Activated B cell treated with CpG ODN at 0.5 μM for 24 hours (primary cell): ENCODE data around the gene UQCRC2. TPM values are rescaled to one million over a fixed set of nuclear protein-coding genes. Genes with fewer than 3 reads are reported as not detected.
"Not testable (repeated sequence)": the region's sequence is repeated elsewhere in the genome, so short reads cannot be mapped to it uniquely, and the experiment has no call there.

Experiments used
- ATAC-seq: fragments of 200-7000 bp; cut with Tn5 transposase; one replicate; pipeline ENCODE4 v1.10.0; 2021; ENCODE audit warnings: low read depth, mild to moderate bottlenecking, moderate library complexity
- CTCF ChIA-PET: fragments of 350-600 bp; sonication (Branson Sonifier 250); formaldehyde crosslinking; loops from one replicate; lab custom pipeline; 2021; ENCODE audit warnings: antibody characterized with exemption; lab: Charles Lee
- POLR2A ChIA-PET: fragments of 350-600 bp; sonication (Branson Sonifier 250); formaldehyde crosslinking; loops from one replicate; lab custom pipeline; 2021; ENCODE audit warnings: antibody characterized with exemption; lab: Charles Lee
- DNase-seq: peaks from one replicate; pipeline ENCODE4 v3.0.0; 2022
- H3K27ac Mint-ChIP-seq: one replicate; pipeline ENCODE4 v1.8.0; 2020; ENCODE audit warnings: mixed read lengths
- H3K27me3 Mint-ChIP-seq: one replicate; pipeline ENCODE4 v1.8.0; 2021; ENCODE audit warnings: mixed read lengths
- H3K36me3 Mint-ChIP-seq: one replicate; pipeline ENCODE4 v1.8.0; 2021; ENCODE audit warnings: low read depth, mixed read lengths
- H3K4me1 Mint-ChIP-seq: one replicate; pipeline ENCODE4 v1.8.0; 2021; ENCODE audit warnings: mixed read lengths
- H3K4me3 Mint-ChIP-seq: one replicate; pipeline ENCODE4 v1.8.0; 2020; ENCODE audit warnings: mild to moderate bottlenecking, mixed read lengths
- H3K9me3 Mint-ChIP-seq: one replicate; pipeline ENCODE4 v1.8.0; 2020; ENCODE audit warnings: mixed read lengths
- CTCF ChIP-seq: fragments of 200-600 bp; IDR thresholded peaks from one replicate; pipeline ENCODE4 v1.8.0; 2022; ENCODE audit warnings: antibody characterized with exemption, mild to moderate bottlenecking
- intact Hi-C: fragments of 100-400 bp; cut with micrococcal nuclease; formaldehyde crosslinking; loops from one replicate; pipeline ENCODE4 v1.15.1; 2024
- total RNA-seq: library from RNA; stranded (reverse); gene quantifications from 2 replicates; pipeline ENCODE4 v1.2.3, GENCODE V29; 2022

Gene UQCRC2
- total RNA-seq, 1 donor from 2014 or later = 230 TPM

- no peaks in the 10 kb centered on the region for H3K27me3 Mint-ChIP-seq
- ATAC-seq = no peak
- TF ChIP-seq CTCF = no peak
- intact Hi-C loops = no loop called here
- ChIA-PET POLR2A (interaction anchor here (1.4 kb wide), 1 partner anchor 11 kb away, joined by 8 read pairs; the partner anchor contains the start of gene MOSMO), CTCF (interaction anchor here (1.6 to 11.3 kb wide), 3 partner anchors 18 to 192 kb away, joined by 4 to 232 read pairs (median 66); no protein-coding TSS in a partner anchor)
- peaks cover 7% of the 10 kb centered on the region for H3K4me1 Mint-ChIP-seq
- no peak overlapping the region for H3K27ac Mint-ChIP-seq
- no peak overlapping the region for H3K4me3 Mint-ChIP-seq
- H3K36me3 Mint-ChIP-seq = no peaks in the 10 kb centered on the region
- DNase-seq = no peak
- H3K9me3 Mint-ChIP-seq = no peaks in the 10 kb centered on the region
Measured at GRCh38 chr16:21996923-21997696, 43.9 kb downstream of the UQCRC2 start.

- ChIA-PET POLR2A (interaction anchor here (0.9 to 1.4 kb wide), 3 partner anchors 10 to 300 kb away, joined by 3 to 8 read pairs (median 6); partner anchors contain the start of gene MOSMO), CTCF (interaction anchor here (1.1 to 11.3 kb wide), 4 partner anchors 11 to 191 kb away, joined by 3 to 232 read pairs (median 35); no protein-coding TSS in a partner anchor)
- ATAC-seq (no peak), DNase-seq (no peak)
- H3K9me3 Mint-ChIP-seq = no peaks in the 10 kb centered on the region
- intact Hi-C loops = no loop called here
- no peak overlapping the region for H3K4me3 Mint-ChIP-seq
- peaks cover 7% of the 10 kb centered on the region for H3K4me1 Mint-ChIP-seq
- TF ChIP-seq CTCF = no peak
- no peaks in the 10 kb centered on the region for H3K27me3 Mint-ChIP-seq
- H3K27ac Mint-ChIP-seq = no peak overlapping the region
- no peaks in the 10 kb centered on the region for H3K36me3 Mint-ChIP-seq
Measured at GRCh38 chr16:21997697-21998480, 44.7 kb downstream of the UQCRC2 start.

- intact Hi-C loops = loop anchor here (1.0 kb wide), 4 partner anchors 76 to 296 kb away; partner anchors contain the start of gene POLR3E
- Mint-ChIP-seq H3K4me1 (peaks cover 10% of the 10 kb centered on the region), H3K36me3 (no peaks in the 10 kb centered on the region), H3K27ac (no peak overlapping the region), H3K4me3 (no peak overlapping the region), H3K9me3 (no peaks in the 10 kb centered on the region), H3K27me3 (no peaks in the 10 kb centered on the region)
- no peak for TF ChIP-seq CTCF
- DNase-seq (no peak), ATAC-seq (no peak)
- POLR2A ChIA-PET = interaction anchor here (2.7 to 3.3 kb wide), 2 partner anchors 76 to 187 kb away, joined by 10 to 12 read pairs; no protein-coding TSS in a partner anchor
- CTCF ChIA-PET = interaction anchor here (0.7 to 11.3 kb wide), 11 partner anchors 12 to 187 kb away, joined by 3 to 232 read pairs (median 4); partner anchors contain the start of gene UQCRC2
Measured at GRCh38 chr16:22001591-22001990, 48.4 kb downstream of the UQCRC2 start.

- ChIA-PET CTCF (interaction anchor here (0.7 to 11.3 kb wide), 11 partner anchors 12 to 187 kb away, joined by 3 to 232 read pairs (median 4); partner anchors contain the start of gene UQCRC2), POLR2A (interaction anchor here (0.5 to 3.3 kb wide), 3 partner anchors 76 to 189 kb away, joined by 4 to 12 read pairs (median 10); no protein-coding TSS in a partner anchor)
- H3K27me3 Mint-ChIP-seq, DNase-seq, intact Hi-C loops, H3K4me3 Mint-ChIP-seq, ATAC-seq, H3K36me3 Mint-ChIP-seq, H3K27ac Mint-ChIP-seq, H3K9me3 Mint-ChIP-seq: not testable (repeated sequence)
- peaks cover 14% of the 10 kb centered on the region for H3K4me1 Mint-ChIP-seq
Measured at GRCh38 chr16:22002047-22002446, 48.9 kb downstream of the UQCRC2 start.

- Mint-ChIP-seq H3K4me1 (peaks cover 19% of the 10 kb centered on the region), H3K27ac (no peak overlapping the region), H3K27me3 (no peaks in the 10 kb centered on the region), H3K4me3 (no peak overlapping the region), H3K36me3 (peaks cover under 1% of the 10 kb centered on the region), H3K9me3 (no peaks in the 10 kb centered on the region)
- intact Hi-C loops = no loop called here
- POLR2A ChIA-PET = interaction anchor here (3.3 kb wide), 1 partner anchor 186 kb away, joined by 10 read pairs; no protein-coding TSS in a partner anchor
- DNase-seq (no peak), ATAC-seq (no peak)
- TF ChIP-seq CTCF = no peak
- CTCF ChIA-PET = interaction anchor here (1.0 to 11.3 kb wide), 4 partner anchors 13 to 186 kb away, joined by 3 to 232 read pairs (median 36); no protein-coding TSS in a partner anchor
Measured at GRCh38 chr16:22003195-22003594, 50.0 kb downstream of the UQCRC2 start.
